ENCODE data around the gene ZRANB1.

DNA sequence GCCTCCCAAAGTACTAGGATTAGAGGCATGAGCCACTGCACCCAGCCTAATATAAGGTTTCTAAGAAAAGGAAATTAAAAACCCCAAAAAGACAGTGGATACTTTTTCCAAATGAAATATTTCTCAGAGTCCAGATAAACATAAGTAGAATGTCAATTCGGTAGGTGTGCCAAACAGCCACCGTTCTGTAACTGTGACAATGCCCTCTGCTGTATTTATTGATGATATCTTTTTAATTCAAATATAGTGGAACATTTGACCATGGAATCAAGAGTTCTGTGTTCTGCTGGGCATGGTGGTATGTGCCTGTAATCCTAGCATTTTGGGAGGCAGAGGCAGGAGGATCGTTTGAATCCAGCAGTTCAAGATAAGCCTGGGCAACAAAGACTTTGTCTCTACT, 28.8 kb upstream of the ZRANB1 start:
- TF ChIP-seq, protein P1, sequence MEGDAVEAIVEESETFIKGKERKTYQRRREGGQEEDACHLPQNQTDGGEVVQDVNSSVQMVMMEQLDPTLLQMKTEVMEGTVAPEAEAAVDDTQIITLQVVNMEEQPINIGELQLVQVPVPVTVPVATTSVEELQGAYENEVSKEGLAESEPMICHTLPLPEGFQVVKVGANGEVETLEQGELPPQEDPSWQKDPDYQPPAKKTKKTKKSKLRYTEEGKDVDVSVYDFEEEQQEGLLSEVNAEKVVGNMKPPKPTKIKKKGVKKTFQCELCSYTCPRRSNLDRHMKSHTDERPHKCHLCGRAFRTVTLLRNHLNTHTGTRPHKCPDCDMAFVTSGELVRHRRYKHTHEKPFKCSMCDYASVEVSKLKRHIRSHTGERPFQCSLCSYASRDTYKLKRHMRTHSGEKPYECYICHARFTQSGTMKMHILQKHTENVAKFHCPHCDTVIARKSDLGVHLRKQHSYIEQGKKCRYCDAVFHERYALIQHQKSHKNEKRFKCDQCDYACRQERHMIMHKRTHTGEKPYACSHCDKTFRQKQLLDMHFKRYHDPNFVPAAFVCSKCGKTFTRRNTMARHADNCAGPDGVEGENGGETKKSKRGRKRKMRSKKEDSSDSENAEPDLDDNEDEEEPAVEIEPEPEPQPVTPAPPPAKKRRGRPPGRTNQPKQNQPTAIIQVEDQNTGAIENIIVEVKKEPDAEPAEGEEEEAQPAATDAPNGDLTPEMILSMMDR (IDR thresholded peaks at IDR 0.05) = no peak
- no peak for TF ChIP-seq EZH2 (IDR thresholded peaks at IDR 0.05)

All from neural progenitor cell (in vitro differentiated cells).